Memory B cell (primary cell): ENCODE data around the gene AGPAT3.
"Not testable (repeated sequence)": the region's sequence is repeated elsewhere in the genome, so short reads cannot be mapped to it uniquely, and the experiment has no call there.

Source experiments
- ATAC-seq: fragments of 150-1000 bp; cut with Tn5 transposase; 2 replicates; pipeline ENCODE4 v1.10.0; 2021; ENCODE audit warnings: low read depth, mild to moderate bottlenecking, moderate library complexity
- DNase-seq, 2 donors: peaks; one replicate each; pipeline ENCODE4 v3.0.0; 2022; ENCODE audit warnings: low spot score in 2 of 2
- H3K27ac Mint-ChIP-seq: one replicate; pipeline ENCODE4 v1.8.0; 2022; ENCODE audit warnings: mild to moderate bottlenecking, moderate library complexity, mixed read lengths
- H3K27me3 Mint-ChIP-seq: one replicate; pipeline ENCODE4 v1.8.0; 2022; ENCODE audit warnings: mixed read lengths
- H3K36me3 Mint-ChIP-seq: one replicate; pipeline ENCODE4 v1.8.0; 2022; ENCODE audit warnings: mild to moderate bottlenecking, mixed read lengths
- H3K4me1 Mint-ChIP-seq: one replicate; pipeline ENCODE4 v1.8.0; 2022; ENCODE audit warnings: mixed read lengths
- H3K4me3 Mint-ChIP-seq: one replicate; pipeline ENCODE4 v1.8.0; 2022; ENCODE audit warnings: mild to moderate bottlenecking, moderate library complexity, mixed read lengths
- H3K9me3 Mint-ChIP-seq: one replicate; pipeline ENCODE4 v1.8.0; 2022; ENCODE audit warnings: mixed read lengths

Gene AGPAT3

GRCh38 chr21:43893536-43894205, 28.6 kb downstream of the AGPAT3 start:
- ATAC-seq (peak; percentile 61), DNase-seq (no peak)
- peak overlapping the region; percentile 72 for H3K27ac Mint-ChIP-seq
- H3K9me3 Mint-ChIP-seq, result no peaks in the 10 kb centered on the region
- H3K36me3 Mint-ChIP-seq, result peaks cover 5% of the 10 kb centered on the region
- peaks cover 17% of the 10 kb centered on the region for H3K4me1 Mint-ChIP-seq
- no peaks in the 10 kb centered on the region for H3K27me3 Mint-ChIP-seq
- peak overlapping the region; percentile 73 for H3K4me3 Mint-ChIP-seq

- Mint-ChIP-seq H3K27ac (peak overlapping the region; percentile 72), H3K36me3 (peaks cover 9% of the 10 kb centered on the region), H3K4me1 (peaks cover 17% of the 10 kb centered on the region), H3K4me3 (peak overlapping the region; percentile 73), H3K9me3 (peaks cover 2% of the 10 kb centered on the region), H3K27me3 (no peaks in the 10 kb centered on the region)
- ATAC-seq (no peak), DNase-seq (no peak)
Measured at GRCh38 chr21:43894206-43894577, 29.2 kb downstream of the AGPAT3 start.

GRCh38 chr21:43895196-43895595, 30.2 kb downstream of the AGPAT3 start:
- peaks cover 11% of the 10 kb centered on the region for H3K36me3 Mint-ChIP-seq
- no peak overlapping the region for H3K27ac Mint-ChIP-seq
- H3K9me3 Mint-ChIP-seq, result peaks cover 2% of the 10 kb centered on the region

GRCh38 chr21:43896696-43897299, 31.8 kb downstream of the AGPAT3 start:
- Mint-ChIP-seq H3K36me3 (peaks cover 14% of the 10 kb centered on the region), H3K4me1 (peaks cover 19% of the 10 kb centered on the region)
- not testable (repeated sequence) for H3K27me3 Mint-ChIP-seq, H3K9me3 Mint-ChIP-seq, H3K4me3 Mint-ChIP-seq, H3K27ac Mint-ChIP-seq, ATAC-seq, DNase-seq

More at GRCh38 chr21:43895196-43895595, 30.2 kb downstream of the AGPAT3 start:
- Mint-ChIP-seq H3K4me1 (peaks cover 17% of the 10 kb centered on the region), H3K27me3 (no peaks in the 10 kb centered on the region), H3K4me3 (no peak overlapping the region)
- ATAC-seq (no peak), DNase-seq (no peak)

GRCh38 chr21:43899307-43900077, 34.5 kb downstream of the AGPAT3 start:
- Mint-ChIP-seq H3K27me3 (no peaks in the 10 kb centered on the region), H3K27ac (no peak overlapping the region), H3K36me3 (peaks cover 19% of the 10 kb centered on the region), H3K4me3 (no peak overlapping the region), H3K9me3 (peaks cover 2% of the 10 kb centered on the region), H3K4me1 (peaks cover 11% of the 10 kb centered on the region)
- DNase-seq (no peak), ATAC-seq (no peak)

- H3K4me3 Mint-ChIP-seq, result no peak overlapping the region
- H3K36me3 Mint-ChIP-seq, result peaks cover 19% of the 10 kb centered on the region
- peaks cover 9% of the 10 kb centered on the region for H3K4me1 Mint-ChIP-seq
- no peaks in the 10 kb centered on the region for H3K27me3 Mint-ChIP-seq
- peaks cover 2% of the 10 kb centered on the region for H3K9me3 Mint-ChIP-seq
- no peak overlapping the region for H3K27ac Mint-ChIP-seq
- no peak for ATAC-seq
- DNase-seq, result no peak
Measured at GRCh38 chr21:43900078-43900385, 35.0 kb downstream of the AGPAT3 start.

- H3K9me3 Mint-ChIP-seq, result peaks cover 2% of the 10 kb centered on the region
- H3K36me3 Mint-ChIP-seq, result peaks cover 20% of the 10 kb centered on the region
- H3K4me1 Mint-ChIP-seq, result peaks cover 9% of the 10 kb centered on the region
- H3K4me3 Mint-ChIP-seq, result no peak overlapping the region
- ATAC-seq (no peak), DNase-seq (no peak)
- H3K27ac Mint-ChIP-seq, result no peak overlapping the region
- H3K27me3 Mint-ChIP-seq, result no peaks in the 10 kb centered on the region
Measured at GRCh38 chr21:43900690-43901089, 35.7 kb downstream of the AGPAT3 start.

GRCh38 chr21:43902441-43902840, 37.4 kb downstream of the AGPAT3 start:
- Mint-ChIP-seq H3K27ac (no peak overlapping the region), H3K4me3 (no peak overlapping the region), H3K36me3 (peaks cover 31% of the 10 kb centered on the region), H3K4me1 (peaks cover 9% of the 10 kb centered on the region), H3K27me3 (no peaks in the 10 kb centered on the region), H3K9me3 (peaks cover 2% of the 10 kb centered on the region)
- ATAC-seq (no peak), DNase-seq (no peak)

- ATAC-seq, result no peak
- Mint-ChIP-seq H3K27ac (peak overlapping the region; percentile 12), H3K36me3 (peaks cover 31% of the 10 kb centered on the region)
Measured at GRCh38 chr21:43903451-43904091, 38.5 kb downstream of the AGPAT3 start.

GRCh38 chr21:43904331-43904781, 39.3 kb downstream of the AGPAT3 start:
- Mint-ChIP-seq H3K27me3 (no peaks in the 10 kb centered on the region), H3K4me3 (no peak overlapping the region), H3K36me3 (peaks cover 27% of the 10 kb centered on the region), H3K4me1 (peaks cover 7% of the 10 kb centered on the region), H3K27ac (no peak overlapping the region), H3K9me3 (no peaks in the 10 kb centered on the region)
- DNase-seq, result no peak
- no peak for ATAC-seq

More at GRCh38 chr21:43903451-43904091, 38.5 kb downstream of the AGPAT3 start:
- H3K27me3 Mint-ChIP-seq, result no peaks in the 10 kb centered on the region
- no peak for DNase-seq
- peaks cover 7% of the 10 kb centered on the region for H3K4me1 Mint-ChIP-seq
- no peak overlapping the region for H3K4me3 Mint-ChIP-seq
- H3K9me3 Mint-ChIP-seq, result peaks cover 2% of the 10 kb centered on the region

GRCh38 chr21:43905726-43906455, 40.9 kb downstream of the AGPAT3 start:
- ATAC-seq (no peak), DNase-seq (no peak)
- peaks cover 28% of the 10 kb centered on the region for H3K36me3 Mint-ChIP-seq
- H3K4me1 Mint-ChIP-seq, result peaks cover 12% of the 10 kb centered on the region
- no peak overlapping the region for H3K4me3 Mint-ChIP-seq
- H3K27ac Mint-ChIP-seq, result no peak overlapping the region
- H3K9me3 Mint-ChIP-seq, result no peaks in the 10 kb centered on the region
- H3K27me3 Mint-ChIP-seq, result no peaks in the 10 kb centered on the region

- no peak for DNase-seq
- Mint-ChIP-seq H3K9me3 (no peaks in the 10 kb centered on the region), H3K27me3 (no peaks in the 10 kb centered on the region), H3K4me1 (peaks cover 13% of the 10 kb centered on the region), H3K36me3 (peaks cover 26% of the 10 kb centered on the region), H3K27ac (no peak overlapping the region), H3K4me3 (no peak overlapping the region)
- no peak for ATAC-seq
Measured at GRCh38 chr21:43906585-43907370, 41.8 kb downstream of the AGPAT3 start.

- ATAC-seq, result no peak
- Mint-ChIP-seq H3K4me3 (no peak overlapping the region), H3K36me3 (peaks cover 29% of the 10 kb centered on the region), H3K9me3 (peaks cover 1% of the 10 kb centered on the region), H3K27me3 (no peaks in the 10 kb centered on the region), H3K4me1 (peaks cover 17% of the 10 kb centered on the region), H3K27ac (no peak overlapping the region)
- no peak for DNase-seq
Measured at GRCh38 chr21:43907751-43908150, 42.7 kb downstream of the AGPAT3 start.
